Stimulated activated CD8-positive, alpha-beta memory T cell treated with anti-CD3 and anti-CD28 coated beads, Interleukin-4, amount 100 ng/mL, for 1 hour (primary cell): ENCODE results near the gene RNASE1.
"Not testable (repeated sequence)": the region's sequence is repeated elsewhere in the genome, so short reads cannot be mapped to it uniquely, and the experiment has no call there.

ENCODE experiments used
- DNase-seq, 2 donors: peaks; one replicate each; pipeline ENCODE4 v3.0.0-alpha.2; 2020; ENCODE audit warnings: low read depth in 2 of 2, low spot score in 1 of 2

Gene RNASE1

DNA sequence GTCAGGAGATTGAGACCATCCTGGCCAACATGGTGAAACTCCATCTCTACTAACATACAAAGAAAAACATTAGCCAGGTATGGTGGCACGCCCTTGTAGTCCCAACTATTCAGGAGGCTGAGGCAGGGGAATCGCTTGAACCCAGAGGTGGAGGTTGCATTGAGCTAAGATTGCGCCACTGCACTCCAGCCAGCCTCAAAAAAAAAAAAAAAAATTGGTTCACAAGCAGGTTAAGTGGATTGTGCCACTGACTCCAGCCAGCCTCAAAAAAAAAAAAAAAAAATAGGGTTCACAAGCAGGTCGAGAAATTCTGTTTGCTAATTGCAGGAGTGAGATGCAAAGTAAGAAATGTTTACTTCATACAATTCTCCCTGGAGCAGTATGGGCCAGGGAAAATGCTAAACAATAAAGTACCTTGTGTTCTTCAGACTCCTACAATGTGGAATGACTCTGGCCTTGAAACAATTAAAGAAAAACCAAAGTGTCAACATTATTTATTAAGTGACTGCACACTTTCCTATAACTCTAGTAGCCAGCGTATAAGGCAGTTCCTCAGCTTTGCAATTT is 28.3 kb downstream of the RNASE1 start:
- no peak for DNase-seq

- no peak for DNase-seq
Observed at GRCh38 chr14:20772650-20773049, 30.0 kb downstream of the RNASE1 start.

GRCh38 chr14:20769421-20769820 is 33.2 kb downstream of the RNASE1 start:
- no peak for DNase-seq

DNA sequence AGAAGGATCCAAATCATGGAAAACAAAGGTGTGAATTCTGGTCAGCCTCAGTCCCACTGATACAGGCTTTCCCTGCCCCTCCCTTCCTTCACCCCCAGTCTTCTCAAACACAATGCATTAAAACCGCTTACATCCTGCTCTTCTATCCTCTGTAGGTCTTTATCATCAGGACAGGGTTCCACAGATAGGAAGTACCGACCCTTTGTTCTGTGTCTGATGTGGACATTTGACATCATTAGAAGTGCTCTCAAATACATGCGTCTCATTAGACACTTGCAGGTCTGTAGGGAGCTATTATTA is 34.1 kb downstream of the RNASE1 start:
- no peak for DNase-seq

DNA sequence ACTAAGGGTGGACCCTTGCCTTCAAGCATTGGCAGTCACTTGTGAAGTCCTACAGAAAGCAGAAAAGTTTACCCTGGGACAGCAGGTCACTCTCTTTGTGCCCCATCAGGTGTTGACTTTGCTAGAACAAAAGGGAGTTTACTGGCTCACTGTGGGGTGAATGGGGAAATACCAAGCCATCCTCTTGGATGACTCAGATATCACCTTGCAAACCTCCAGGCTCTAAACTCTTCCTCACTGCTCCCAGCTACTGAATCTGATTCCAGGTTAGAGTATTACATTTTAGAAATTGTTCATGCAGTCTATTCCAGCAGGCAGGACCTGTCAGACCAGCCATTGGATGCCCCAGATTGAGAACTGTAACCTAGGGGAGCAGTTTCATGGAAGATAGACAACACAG is 41.7 kb downstream of the RNASE1 start:
- DNase-seq = no peak

DNA sequence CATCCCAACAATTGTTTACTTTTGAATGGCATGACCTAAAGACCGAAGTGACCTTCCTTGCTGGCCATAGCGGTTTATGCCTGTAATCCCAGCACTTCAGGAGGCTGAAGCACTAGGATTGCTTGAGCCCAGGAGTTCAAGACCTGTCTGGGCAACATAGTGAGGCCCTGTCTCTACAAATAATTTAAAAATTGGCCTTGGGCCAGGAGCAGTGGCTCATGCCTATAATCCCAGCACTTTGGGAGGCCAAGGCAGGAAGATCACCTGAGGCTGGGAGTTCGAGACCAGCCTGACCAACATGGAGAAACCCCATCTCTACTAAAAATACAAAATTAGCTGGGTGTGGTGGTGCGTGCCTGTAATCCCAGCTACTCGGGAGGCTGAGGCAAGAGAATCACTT is 43.2 kb downstream of the RNASE1 start:
- not testable (repeated sequence) for DNase-seq

DNA sequence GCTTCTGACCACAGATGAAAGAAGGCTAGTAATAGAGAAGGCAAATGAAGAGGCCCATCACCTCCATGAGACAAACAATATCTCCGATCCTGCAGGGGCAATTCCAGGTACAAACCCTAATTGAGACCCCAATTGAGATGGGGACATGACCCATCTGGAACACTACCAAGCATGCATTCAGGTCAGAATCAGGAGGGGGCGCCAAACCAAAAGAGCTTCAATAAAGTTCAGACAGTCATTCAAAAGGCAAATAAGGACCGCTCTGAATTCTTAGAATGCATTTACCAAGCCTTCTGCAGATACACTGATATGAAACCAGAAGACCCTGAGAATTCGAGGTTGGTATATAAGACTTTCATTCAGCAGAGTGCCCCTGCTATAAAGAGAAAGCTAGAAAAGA is 44.7 kb downstream of the RNASE1 start:
- DNase-seq = peak in 1 of 2 donors; percentile 3

DNA sequence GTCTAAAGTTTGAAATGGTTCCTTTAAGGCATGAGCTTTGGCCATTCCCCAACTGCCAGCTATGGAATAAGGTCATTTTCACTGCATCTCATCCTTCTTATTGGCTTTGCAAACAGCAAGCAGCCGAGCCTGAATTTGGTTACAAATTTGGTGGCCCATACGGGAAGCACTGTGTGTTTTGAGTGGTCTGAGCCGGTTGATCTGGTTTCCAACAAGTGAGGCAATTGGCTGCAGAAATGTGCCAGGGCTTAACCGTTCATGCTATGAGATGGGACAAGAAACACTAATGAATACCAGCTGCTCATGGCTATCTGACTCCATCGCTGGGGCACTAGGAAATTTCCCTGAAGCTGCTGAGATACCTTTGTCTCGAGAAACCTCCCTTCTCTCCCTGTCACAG is 47.6 kb downstream of the RNASE1 start:
- DNase-seq = no peak

- no peak for DNase-seq
Observed at GRCh38 chr14:20754308-20754707, 48.3 kb downstream of the RNASE1 start.

DNA sequence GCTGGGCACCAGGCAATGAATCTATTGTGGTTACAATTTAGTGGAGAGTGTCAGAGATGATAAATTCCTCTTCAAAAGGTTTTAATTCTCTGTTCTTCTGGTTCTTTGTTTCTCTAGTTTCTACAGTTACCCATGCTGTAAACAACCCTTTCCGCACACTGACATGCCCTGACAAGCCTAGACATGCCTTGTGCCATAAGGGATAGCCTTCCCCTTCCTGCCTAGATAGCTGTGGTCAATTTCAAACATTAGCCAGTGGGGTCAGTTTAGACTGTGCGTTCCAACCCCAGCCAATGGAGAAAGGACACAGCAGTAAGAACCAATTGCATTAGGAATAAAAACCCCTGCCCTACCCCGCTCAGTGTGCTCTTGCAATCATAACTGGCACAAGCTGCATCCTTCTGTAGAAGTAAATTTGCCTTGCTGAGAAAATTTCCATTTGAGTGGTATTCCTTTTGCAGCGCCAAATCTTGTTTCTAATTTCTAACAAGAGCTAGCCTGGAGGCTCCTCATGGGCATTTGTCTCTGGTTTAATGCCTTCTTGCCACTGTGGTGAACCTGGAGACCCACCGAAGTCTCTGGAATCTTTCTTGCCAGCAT is 50.6 kb downstream of the RNASE1 start:
- DNase-seq = no peak
